ENCODE measurements around the gene PAX2. TPM values are rescaled to one million over a fixed set of nuclear protein-coding genes. Genes with fewer than 3 reads are reported as not detected.

The PAX2 gene
- total RNA-seq, 4 donors from 2014 or later = not detected

DNA sequence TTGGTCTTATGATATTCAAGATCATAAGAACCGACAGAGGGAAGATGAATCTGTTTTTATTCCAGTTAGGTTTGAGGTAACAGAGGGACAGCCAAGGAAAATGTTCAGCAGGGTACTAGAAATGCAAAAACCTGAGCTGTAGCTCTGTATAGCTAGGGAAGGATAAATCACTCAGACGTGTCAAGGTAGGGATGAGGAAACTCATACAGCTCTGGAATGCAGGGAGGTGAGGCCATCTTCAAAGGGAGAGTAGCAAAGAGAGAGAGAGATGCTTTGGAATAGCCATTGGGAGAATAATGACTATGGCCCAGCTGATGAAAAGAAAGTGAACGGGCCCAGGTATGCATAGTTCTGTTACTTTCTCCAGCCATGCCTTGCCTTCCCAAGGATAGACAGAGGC is 77.8 kb downstream of the PAX2 start:
- TF ChIP-seq, protein P1, sequence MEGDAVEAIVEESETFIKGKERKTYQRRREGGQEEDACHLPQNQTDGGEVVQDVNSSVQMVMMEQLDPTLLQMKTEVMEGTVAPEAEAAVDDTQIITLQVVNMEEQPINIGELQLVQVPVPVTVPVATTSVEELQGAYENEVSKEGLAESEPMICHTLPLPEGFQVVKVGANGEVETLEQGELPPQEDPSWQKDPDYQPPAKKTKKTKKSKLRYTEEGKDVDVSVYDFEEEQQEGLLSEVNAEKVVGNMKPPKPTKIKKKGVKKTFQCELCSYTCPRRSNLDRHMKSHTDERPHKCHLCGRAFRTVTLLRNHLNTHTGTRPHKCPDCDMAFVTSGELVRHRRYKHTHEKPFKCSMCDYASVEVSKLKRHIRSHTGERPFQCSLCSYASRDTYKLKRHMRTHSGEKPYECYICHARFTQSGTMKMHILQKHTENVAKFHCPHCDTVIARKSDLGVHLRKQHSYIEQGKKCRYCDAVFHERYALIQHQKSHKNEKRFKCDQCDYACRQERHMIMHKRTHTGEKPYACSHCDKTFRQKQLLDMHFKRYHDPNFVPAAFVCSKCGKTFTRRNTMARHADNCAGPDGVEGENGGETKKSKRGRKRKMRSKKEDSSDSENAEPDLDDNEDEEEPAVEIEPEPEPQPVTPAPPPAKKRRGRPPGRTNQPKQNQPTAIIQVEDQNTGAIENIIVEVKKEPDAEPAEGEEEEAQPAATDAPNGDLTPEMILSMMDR (IDR thresholded peaks at IDR 0.05) = no peak
- TF ChIP-seq POLR2AphosphoS5 (IDR thresholded peaks at IDR 0.05) = no peak
- no peak for TF ChIP-seq EP300 (IDR thresholded peaks at IDR 0.05)
- no peak for TF ChIP-seq POLR2A (IDR thresholded peaks at IDR 0.05)
- 46% methylated on average over 3 of the region's 3 CpGs for WGBS

DNA sequence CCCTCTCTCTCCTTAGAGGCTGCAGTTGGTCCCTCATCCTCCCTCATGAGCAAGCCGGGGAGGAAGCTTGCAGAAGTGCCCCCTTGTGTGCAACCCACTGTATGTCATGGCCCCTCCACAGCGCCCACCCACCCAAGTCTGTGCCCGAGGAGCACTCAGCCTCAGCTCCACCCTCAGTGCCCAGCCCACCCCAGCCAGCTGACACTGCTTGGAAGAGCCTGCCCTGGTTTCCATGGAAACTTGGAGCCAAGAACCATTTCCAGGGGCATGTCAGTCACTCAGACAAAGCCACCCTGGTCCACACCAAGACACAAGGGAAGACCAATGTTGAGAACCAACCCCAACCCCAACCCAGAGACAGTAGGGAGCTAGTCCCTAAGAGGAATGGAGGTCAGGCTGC is 79.5 kb downstream of the PAX2 start:
- H3K36me3 ChIP-seq = no peaks in the 10 kb centered on the region
- TF ChIP-seq EP300 (IDR thresholded peaks at IDR 0.05) = no peak
- TF ChIP-seq POLR2A (IDR thresholded peaks at IDR 0.05) = no peak
- TF ChIP-seq, protein P1 (IDR thresholded peaks at IDR 0.05) = no peak
- TF ChIP-seq POLR2AphosphoS5 (IDR thresholded peaks at IDR 0.05) = no peak
- no peak overlapping the region for H3K4me3 ChIP-seq
- H3K27ac ChIP-seq = no peak overlapping the region
- 51% methylated on average over 3 of the region's 3 CpGs for WGBS
- H3K4me1 ChIP-seq = peaks cover 37% of the 10 kb centered on the region
- H3K27me3 ChIP-seq = peaks cover 99% of the 10 kb centered on the region
- H3K9me3 ChIP-seq = no peaks in the 10 kb centered on the region
- DNase-seq (ENCODE audit: low spot score in 2 of 2) = no peak

More for the DNA sequence above, 77.8 kb downstream of the PAX2 start:
- Histone ChIP-seq H3K27ac (no peak overlapping the region), H3K9me3 (no peaks in the 10 kb centered on the region), H3K4me1 (peaks cover 20% of the 10 kb centered on the region), H3K36me3 (no peaks in the 10 kb centered on the region), H3K27me3 (peaks cover 97% of the 10 kb centered on the region), H3K4me3 (no peak overlapping the region)
- no peak for DNase-seq (ENCODE audit: low spot score in 2 of 2)

DNA sequence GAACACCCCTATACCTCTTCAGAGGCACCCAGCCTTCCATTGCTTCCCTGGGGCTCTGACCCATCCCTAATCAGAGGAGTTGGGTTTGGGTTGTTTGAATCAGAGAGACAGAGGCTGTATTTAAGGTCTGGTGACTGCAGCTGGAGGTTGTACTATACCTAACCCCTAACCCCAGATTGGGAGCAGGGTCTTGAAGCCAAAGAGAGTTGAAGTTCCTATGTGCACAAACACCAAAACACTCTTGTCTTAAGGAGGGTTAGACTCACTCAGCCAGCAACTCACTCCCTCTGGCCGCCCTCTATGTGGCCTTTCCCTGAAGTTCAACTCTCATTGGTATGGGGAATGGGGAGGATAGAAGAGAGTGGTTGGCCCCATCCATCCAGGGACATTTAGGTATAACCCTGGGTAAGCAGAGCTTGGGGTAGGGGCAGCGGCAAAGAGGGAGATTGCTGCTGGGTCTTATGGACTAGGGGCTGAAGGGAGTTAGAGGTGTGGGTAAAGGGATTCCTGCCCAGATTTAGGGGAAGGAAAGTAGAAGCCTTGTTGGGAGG is 80.0 kb downstream of the PAX2 start:
- H3K9me3 ChIP-seq = no peaks in the 10 kb centered on the region
- TF ChIP-seq, protein P1 (IDR thresholded peaks at IDR 0.05) = no peak
- TF ChIP-seq POLR2AphosphoS5 (IDR thresholded peaks at IDR 0.05) = no peak
- no peak for DNase-seq (ENCODE audit: low spot score in 2 of 2)

DNA sequence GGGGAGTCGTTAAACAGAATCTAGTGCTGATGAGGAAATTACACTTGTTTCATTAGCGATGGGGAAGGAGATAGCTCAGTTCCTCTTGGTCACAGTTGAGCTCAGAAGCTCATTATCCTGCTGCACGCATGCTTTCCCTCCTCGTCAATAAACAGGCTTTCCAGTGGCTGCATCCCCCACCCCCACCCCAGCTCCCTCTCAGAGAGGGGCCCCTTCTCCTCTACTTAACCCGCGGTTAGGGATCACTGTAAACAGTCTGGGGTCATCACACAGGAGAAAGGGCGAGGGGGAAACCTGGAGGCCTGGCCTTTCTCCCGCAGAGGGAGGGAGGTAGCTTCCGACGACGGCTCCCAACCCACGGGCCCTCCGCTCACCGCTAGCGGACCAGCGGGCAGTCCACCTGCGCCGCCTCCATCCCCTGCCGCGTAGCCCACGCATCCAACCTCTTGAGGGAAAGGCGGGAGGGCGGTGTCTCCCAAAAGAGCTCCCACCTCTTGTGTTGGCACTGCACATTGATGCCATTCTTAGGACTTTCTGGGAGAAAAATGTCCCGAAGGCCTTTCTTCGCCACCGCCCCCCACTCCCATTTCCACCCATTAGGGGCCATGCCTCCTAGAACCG is 80.8 kb downstream of the PAX2 start:
- Histone ChIP-seq H3K4me3 (peak overlapping the region; percentile 49), H3K9me3 (no peaks in the 10 kb centered on the region), H3K36me3 (no peaks in the 10 kb centered on the region), H3K4me1 (peaks cover 42% of the 10 kb centered on the region), H3K27ac (no peak overlapping the region), H3K27me3 (peaks cover 99% of the 10 kb centered on the region)
- DNase-seq (ENCODE audit: low spot score in 2 of 2) = peak in 1 of 2 donors; percentile 48
- WGBS = 9% methylated on average over 17 of the region's 27 CpGs
- TF ChIP-seq EP300 (IDR thresholded peaks at IDR 0.05) (no peak), POLR2AphosphoS5 (IDR thresholded peaks at IDR 0.05) (no peak), POLR2A (IDR thresholded peaks at IDR 0.05) (no peak)
- TF ChIP-seq, protein P1 (IDR thresholded peaks at IDR 0.05) = no peak

More for the DNA sequence above, 80.0 kb downstream of the PAX2 start:
- Histone ChIP-seq H3K4me3 (no peak overlapping the region), H3K27me3 (peaks cover 99% of the 10 kb centered on the region), H3K4me1 (peaks cover 42% of the 10 kb centered on the region), H3K27ac (no peak overlapping the region), H3K36me3 (no peaks in the 10 kb centered on the region)
- WGBS = 32% methylated on average over 2 of the region's 2 CpGs

DNA sequence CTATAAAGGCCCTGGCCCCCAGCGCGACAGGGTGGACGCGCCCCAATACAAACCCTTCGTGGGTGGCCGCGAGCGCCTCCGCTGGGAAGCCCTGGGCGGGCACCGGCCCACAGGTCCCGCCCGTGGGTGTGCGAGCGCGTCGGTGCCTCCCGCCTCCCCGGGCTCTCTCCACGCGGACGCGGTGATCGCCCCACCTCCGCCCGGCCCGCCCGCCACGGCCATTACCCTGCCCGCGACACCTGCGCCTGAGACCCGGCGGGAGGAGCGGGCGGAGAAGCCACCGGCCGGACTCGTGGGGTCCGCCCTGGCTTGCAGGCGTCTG is 81.2 kb downstream of the PAX2 start:
- no CpG with 5 or more reads among the region's 41 CpGs for WGBS
- peaks cover 42% of the 10 kb centered on the region for H3K4me1 ChIP-seq
- DNase-seq (ENCODE audit: low spot score in 2 of 2) = no peak
- H3K36me3 ChIP-seq = no peaks in the 10 kb centered on the region
- H3K27me3 ChIP-seq = peaks cover 99% of the 10 kb centered on the region
- no peaks in the 10 kb centered on the region for H3K9me3 ChIP-seq
- TF ChIP-seq EP300 (IDR thresholded peaks at IDR 0.05) (no peak), POLR2A (IDR thresholded peaks at IDR 0.05) (no peak), POLR2AphosphoS5 (IDR thresholded peaks at IDR 0.05) (no peak)
- TF ChIP-seq, protein P1 (IDR thresholded peaks at IDR 0.05) = no peak
- no peak overlapping the region for H3K27ac ChIP-seq
- H3K4me3 ChIP-seq = peak overlapping the region; percentile 49

All from suprapubic skin (tissue), 4 donors.